Endothelial cell of umbilical vein (primary cell): ENCODE measurements around the gene SV2C. TPM values are rescaled to one million over a fixed set of nuclear protein-coding genes. Genes with fewer than 3 reads are reported as not detected.

Experiments used
- BruUV-seq: library from RNA; stranded (reverse); fragments of 400-500 nt; replicated peaks from 2 replicates; lab custom pipeline; 2021; lab: Mats Ljungman, UMichigan
- CTCF ChIA-PET: fragments of 300-600, 350-600 bp; sonication (Branson Sonifier 250); formaldehyde crosslinking; loops from one replicate; lab custom pipeline; 2021; ENCODE audit warnings: antibody characterized with exemption, inconsistent platforms; lab: Charles Lee
- POLR2A ChIA-PET: fragments of 300-600, 350-600 bp; sonication (Branson Sonifier 250); formaldehyde crosslinking; loops from one replicate; lab custom pipeline; 2021; ENCODE audit warnings: antibody characterized with exemption, inconsistent platforms; lab: Charles Lee
- DNase-seq: peaks from one replicate; pipeline ENCODE4 v3.0.0-alpha.2; 2011; ENCODE audit warnings: low read depth, low spot score
- FAIRE-seq: peaks from 2 replicates; lab custom pipeline; 2011; peaks lifted over from hg19 to GRCh38; lab: Jason Lieb, UNC
- H2AFZ ChIP-seq: 2 replicates; pipeline ENCODE4 v1.6.0; 2012; ENCODE audit warnings: low read depth, low read length, control low read depth, inconsistent platforms
- H3K27ac ChIP-seq: 2 replicates; pipeline ENCODE4 v1.5.1; 2011; ENCODE audit warnings: low read depth, mild to moderate bottlenecking, control low read depth, low read length, moderate library complexity; ENCODE audit not compliant: insufficient read depth
- H3K27me3 ChIP-seq, 2 experiments: 2 replicates each; pipeline versions ENCODE4 v1.6.0 to v1.6.1; 2011; ENCODE audit warnings: low read length in 2 of 2, mixed read lengths in 1 of 2; ENCODE audit not compliant: control insufficient read depth in 2 of 2, insufficient read depth in 2 of 2
- H3K36me3 ChIP-seq, 2 experiments: 2 replicates in 1 of 2; 3 replicates in 1 of 2; pipeline ENCODE4 v1.5.1; 2011; ENCODE audit warnings: low read length in 2 of 2, mild to moderate bottlenecking in 1 of 2, moderate library complexity in 1 of 2; ENCODE audit not compliant: control insufficient read depth in 2 of 2, insufficient read depth in 2 of 2; ENCODE audit errors: extremely low read depth in 1 of 2
- H3K4me1 ChIP-seq: 3 replicates; pipeline ENCODE4 v1.5.1; 2011; ENCODE audit warnings: mild to moderate bottlenecking, low read length; ENCODE audit not compliant: control insufficient read depth, insufficient read depth; ENCODE audit errors: extremely low read depth
- H3K4me2 ChIP-seq: 2 replicates; pipeline ENCODE4 v1.6.1; 2011; ENCODE audit warnings: low read length, control low read depth, mixed read lengths; ENCODE audit not compliant: insufficient read depth
- H3K4me3 ChIP-seq, 3 experiments: fragments of 200-600 bp in 1 of 3; sonication (generic), shearing (Covaris generic) in 1 of 3; replicated peaks in 1 of 3; 2 replicates each; pipeline ENCODE4 v1.5.1; 2011 to 2016; ENCODE audit warnings: control low read depth in 3 of 3, low read length in 3 of 3, mild to moderate bottlenecking in 2 of 3, inconsistent platforms in 1 of 3, low read depth in 1 of 3, moderate library complexity in 1 of 3; ENCODE audit not compliant: insufficient read depth in 1 of 3
- H3K79me2 ChIP-seq: 2 replicates; pipeline ENCODE4 v1.6.0; 2012; ENCODE audit warnings: low read length, inconsistent platforms; ENCODE audit not compliant: control insufficient read depth, insufficient read depth
- H3K9ac ChIP-seq: replicated peaks from 2 replicates; pipeline ENCODE3; 2011; ENCODE audit warnings: low read length, control low read depth; ENCODE audit not compliant: insufficient read depth; ENCODE audit errors: extremely low read depth
- H3K9me1 ChIP-seq: replicated peaks from 3 replicates; pipeline ENCODE4 v1.6.0; 2011; ENCODE audit warnings: mild to moderate bottlenecking, low read length; ENCODE audit not compliant: control insufficient read depth, insufficient read depth; ENCODE audit errors: extremely low read depth
- H3K9me3 ChIP-seq: replicated peaks from 2 replicates; pipeline ENCODE4 v1.5.1; 2012; ENCODE audit warnings: low read length, inconsistent platforms; ENCODE audit not compliant: control insufficient read depth, insufficient read depth
- H4K20me1 ChIP-seq: replicated peaks from 2 replicates; pipeline ENCODE3; 2011; ENCODE audit warnings: mild to moderate bottlenecking, low read length; ENCODE audit not compliant: control insufficient read depth, insufficient read depth; ENCODE audit errors: extremely low read depth
- CTCF ChIP-seq, 2 donors: IDR thresholded peaks; 1 replicate in 1 of 2; 2 replicates in 1 of 2; pipeline ENCODE4 v1.5.1; 2011; ENCODE audit warnings: low read length in 2 of 2, mild to moderate bottlenecking in 2 of 2, moderate library complexity in 2 of 2, control low read depth in 1 of 2, inconsistent platforms in 1 of 2, low read depth in 1 of 2; ENCODE audit not compliant: insufficient read depth in 1 of 2; ENCODE audit errors: extremely low read depth in 1 of 2
- GATA2 ChIP-seq: IDR thresholded peaks from 2 replicates; pipeline ENCODE4 v1.7.0; 2011; ENCODE audit warnings: low read depth, mild to moderate bottlenecking, moderate library complexity, mixed read lengths, low read length; ENCODE audit not compliant: insufficient read length, insufficient read depth
- JUN ChIP-seq: IDR thresholded peaks from 2 replicates; pipeline ENCODE4 v1.6.1; 2011; ENCODE audit warnings: borderline replicate concordance, low read depth; ENCODE audit not compliant: insufficient read length, insufficient read depth
- MYC ChIP-seq: IDR thresholded peaks from one replicate; pipeline ENCODE4 v1.6.1; 2011; ENCODE audit warnings: mild to moderate bottlenecking, low read depth, low read length
- POLR2A ChIP-seq: IDR thresholded peaks from 2 replicates; pipeline ENCODE4 v1.6.1; 2012; ENCODE audit warnings: low read depth, mild to moderate bottlenecking, control low read depth, low read length
- POLR2AphosphoS5 ChIP-seq: IDR thresholded peaks from 2 replicates; pipeline ENCODE4 v1.6.1; 2012; ENCODE audit warnings: low read depth, mild to moderate bottlenecking, control low read depth, low read length, moderate library complexity; ENCODE audit not compliant: insufficient read depth
- dilution Hi-C: fragments of 300-500 bp; cut with MboI; formaldehyde crosslinking; loops from one replicate; pipeline ENCODE4 v1.15.0; 2019; ENCODE audit warnings: low sequenced_read_pairs; ENCODE audit not compliant: extremely low pct_ligation_motif_present
- intact Hi-C: fragments of 100-400 bp; cut with micrococcal nuclease; formaldehyde crosslinking; loops from one replicate; pipeline ENCODE4 v1.10.0; 2022
- polyA plus RNA-seq, 4 experiments: library from polyadenylated mRNA; depleted of rRNA in 3 of 4; stranded (reverse) in 3 of 4; unstranded in 1 of 4; fragments of >200 nt; gene quantifications; 2 replicates each; pipeline versions ENCODE4 v1.2.1 to v1.2.3, GENCODE V29; 2011 to 2012; ENCODE audit warnings: missing spikeins in 1 of 4
- total RNA-seq: library from RNA; stranded (reverse); gene quantifications from 2 replicates; pipeline ENCODE4 v1.2.3, GENCODE V29; 2021

SV2C gene
- total and polyA plus RNA-seq, 2 donors (not counting 3 experiments of a cell fraction or from before 2014, with no cell fraction given), result not detected

- BruUV-seq, result no TSS peak
- Histone ChIP-seq H4K20me1 (no peaks in the 10 kb centered on the region), H3K4me3 (no peak overlapping the region), H3K4me1 (no peaks in the 10 kb centered on the region), H3K9ac (no peak overlapping the region), H3K27me3 (peaks cover 0 to 1% of the 10 kb centered on the region in 2 experiments), H3K4me2 (no peak overlapping the region), H3K27ac (no peak overlapping the region), H3K9me1 (no peaks in the 10 kb centered on the region), H3K36me3 (no peaks in the 10 kb centered on the region), H3K9me3 (no peaks in the 10 kb centered on the region), H2AFZ (no peak overlapping the region), H3K79me2 (no peaks in the 10 kb centered on the region)
- ChIA-PET POLR2A (no interaction called here), CTCF (no interaction called here)
- dilution Hi-C loops (no loop called here), intact Hi-C loops (loop anchor here (5.0 kb wide), 1 partner anchor 57 kb away; no protein-coding TSS in a partner anchor)
- DNase-seq (no peak), FAIRE-seq (no peak)
- TF ChIP-seq MYC, result no peak
- no peak for TF ChIP-seq JUN
- no peak for TF ChIP-seq POLR2AphosphoS5
- TF ChIP-seq CTCF (IDR thresholded peaks at IDR 0.05; ENCODE audit: extremely low read depth in 1 of 2, insufficient read depth in 1 of 2, low read depth in 1 of 2, low read length in 2 of 2), result no peak
These were observed 86.1 kb downstream of the SV2C start for GRCh38 chr5:76169146-76169905.

- no TSS peak for BruUV-seq
- Histone ChIP-seq H3K79me2 (no peaks in the 10 kb centered on the region), H3K4me2 (no peak overlapping the region), H4K20me1 (no peaks in the 10 kb centered on the region), H3K9ac (no peak overlapping the region), H3K27me3 (peaks cover 0 to 2% of the 10 kb centered on the region in 2 experiments), H3K27ac (no peak overlapping the region), H3K4me1 (no peaks in the 10 kb centered on the region), H3K9me3 (no peaks in the 10 kb centered on the region), H3K36me3 (no peaks in the 10 kb centered on the region), H3K9me1 (no peaks in the 10 kb centered on the region), H2AFZ (no peak overlapping the region), H3K4me3 (no peak overlapping the region)
- ChIA-PET POLR2A (no interaction called here), CTCF (interaction anchor here (1.4 to 2.7 kb wide), 6 partner anchors 7 to 1124 kb away, joined by 3 to 56 read pairs (median 16); partner anchors contain the start of gene ANKRD31)
- intact Hi-C loops, result loop anchor here (10.0 kb wide), 1 partner anchor 459 kb away; the partner anchor contains the start of gene POC5
- TF ChIP-seq POLR2A (no peak), GATA2 (no peak)
- DNase-seq (no peak), FAIRE-seq (no peak)
- dilution Hi-C loops, result no loop called here
These were observed 90.9 kb downstream of the SV2C start for GRCh38 chr5:76174101-76174500.
